Muscle of arm (tissue), 12 donors: Measurements from ENCODE around the gene HOXA9. TPM values are rescaled to one million over a fixed set of nuclear protein-coding genes. Genes with fewer than 3 reads are reported as not detected.

Source experiments
- DNase-seq: peaks from one replicate; pipeline ENCODE4 v3.0.0-alpha.2; 2013
- polyA plus RNA-seq, 12 donors: library from polyadenylated mRNA; unstranded; fragments of 120-200 nt; gene quantifications; one replicate each; pipeline ENCODE4 v1.2.1, GENCODE V29; 2013; ENCODE audit not compliant: insufficient read length in 12 of 12

The HOXA9 gene
- polyA plus RNA-seq, 12 donors, result 21.7 to 48.1 (median 29.8) TPM; not detected in 1

GRCh38 chr7:27189997-27190748, 24.8 kb upstream of the HOXA9 start:
- no peak for DNase-seq

- DNase-seq, result no peak
Measured at GRCh38 chr7:27189295-27189996, 24.1 kb upstream of the HOXA9 start.

- DNase-seq, result no peak
Measured at GRCh38 chr7:27188386-27189294, 23.3 kb upstream of the HOXA9 start.

- no peak for DNase-seq
Measured at GRCh38 chr7:27187475-27188385, 22.4 kb upstream of the HOXA9 start.

DNA sequence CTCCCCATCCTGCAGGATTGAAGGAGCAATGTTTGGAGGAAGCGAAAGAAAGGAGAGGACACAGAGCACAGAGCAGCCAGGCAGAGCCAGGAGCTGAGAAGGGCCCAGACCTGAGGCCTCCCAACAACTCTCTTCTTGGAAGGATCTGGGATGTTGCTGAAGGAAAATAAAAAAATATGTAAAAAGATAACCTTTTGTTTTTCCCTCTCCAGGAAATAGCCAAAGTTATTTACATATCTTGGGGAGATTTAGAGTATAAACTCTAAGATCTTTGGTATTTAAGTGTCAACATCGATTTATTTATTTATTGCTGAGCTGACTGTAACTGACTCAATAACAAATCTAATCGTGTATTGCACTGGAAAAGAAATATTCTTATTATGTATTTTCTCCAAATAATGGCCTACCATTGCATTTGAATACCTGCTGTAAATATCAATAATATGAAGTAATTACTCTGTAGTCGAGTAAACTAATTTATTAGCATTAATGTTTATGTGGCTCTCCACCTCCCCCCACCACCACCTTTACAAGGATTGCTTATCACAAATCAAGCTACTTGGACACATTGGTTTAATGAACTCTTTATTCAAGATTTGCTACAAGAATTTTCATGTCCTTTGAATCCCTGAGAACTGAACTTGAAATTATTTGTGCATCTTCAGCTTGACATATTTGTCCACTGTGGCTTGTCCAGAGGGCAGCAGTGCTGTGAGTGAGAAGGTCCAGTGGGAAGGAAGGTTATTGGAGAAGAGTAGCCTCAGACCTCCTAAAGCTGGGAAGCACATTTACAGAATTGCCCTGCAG, 21.5 kb upstream of the HOXA9 start:
- no peak for DNase-seq

GRCh38 chr7:27185854-27186667, 20.7 kb upstream of the HOXA9 start:
- no peak for DNase-seq

DNA sequence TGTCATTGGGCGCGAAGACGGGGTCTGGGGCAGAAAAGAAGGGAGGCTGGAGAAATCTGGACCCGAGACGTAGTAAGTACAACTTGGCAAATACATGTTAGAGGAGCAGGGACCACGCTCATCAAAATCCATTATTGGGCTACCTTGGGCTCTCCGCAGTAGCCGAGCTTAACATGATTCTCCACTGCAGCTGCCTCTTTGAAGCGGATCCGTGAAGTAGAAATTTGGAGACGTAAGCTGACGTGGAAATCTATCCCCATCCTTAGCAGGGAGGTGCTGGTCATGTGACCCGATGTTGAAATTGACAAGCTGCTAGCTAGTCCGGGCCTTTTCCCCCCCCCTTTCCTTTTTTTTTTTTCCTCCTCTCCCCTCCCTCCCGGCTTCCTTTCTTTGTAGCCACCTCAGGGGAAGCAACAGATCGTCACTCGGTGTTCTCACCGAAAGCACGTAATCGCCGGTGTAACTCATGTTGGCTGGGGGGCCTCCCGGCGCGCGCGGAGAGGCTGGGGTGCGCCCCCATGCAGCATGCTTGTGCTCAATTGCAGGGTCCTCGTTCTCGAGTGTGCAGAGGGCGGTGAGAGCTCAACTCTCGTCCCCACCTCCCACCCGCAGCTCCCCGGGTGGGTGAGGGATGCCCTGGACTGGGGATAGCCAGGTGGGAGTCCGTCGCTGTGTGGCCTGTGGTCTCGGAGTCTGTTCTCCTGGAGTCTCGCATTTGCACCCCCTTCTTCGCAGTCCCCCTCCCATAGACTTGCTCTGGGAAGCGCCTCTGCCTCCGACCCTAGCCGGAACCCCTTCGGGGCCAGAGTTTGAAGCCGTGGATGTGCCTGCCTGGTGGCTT, 19.9 kb upstream of the HOXA9 start, which contains the start of gene HOXA11:
Gene HOXA11, minus strand, starts transcription at position 220 of the 841 bp plus-strand sequence. Its CDS starts 88 bp downstream, at position 132.
- no peak for DNase-seq

DNA sequence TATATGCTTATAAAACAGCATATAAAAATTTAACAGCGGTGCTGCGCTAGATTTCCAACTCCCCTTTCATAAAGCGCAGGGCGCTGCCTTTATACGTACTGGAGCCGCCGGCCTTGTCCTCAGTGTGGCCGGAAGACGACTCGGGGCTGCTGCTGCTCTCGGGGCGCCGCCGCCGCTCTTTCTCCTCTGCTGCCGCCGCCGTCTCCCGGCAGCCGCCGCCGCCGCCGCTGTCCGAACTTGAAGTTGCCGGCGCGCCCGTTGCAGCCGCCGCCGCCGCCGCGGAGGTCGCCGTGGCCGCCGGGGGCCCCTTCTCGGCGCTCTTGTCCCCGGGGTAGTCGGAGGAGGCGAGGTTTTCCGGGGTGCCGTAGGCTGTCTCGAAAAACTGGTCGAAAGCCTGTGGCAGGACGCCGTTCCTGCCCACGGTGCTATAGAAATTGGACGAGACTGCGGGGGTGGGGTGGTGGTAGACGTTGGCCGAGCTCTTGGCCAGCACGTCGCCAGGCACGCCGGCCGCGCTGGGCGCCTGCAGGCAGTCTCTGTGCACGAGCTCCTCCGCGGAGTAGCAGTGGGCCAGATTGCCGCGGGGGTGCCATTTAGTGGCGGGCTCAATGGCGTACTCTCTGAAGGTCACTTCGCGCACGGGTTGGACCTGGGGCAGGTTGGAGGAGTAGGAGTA, 19.1 kb upstream of the HOXA9 start:
- no peak for DNase-seq

- no peak for DNase-seq
Measured at GRCh38 chr7:27183682-27184336, 18.5 kb upstream of the HOXA9 start.

DNA sequence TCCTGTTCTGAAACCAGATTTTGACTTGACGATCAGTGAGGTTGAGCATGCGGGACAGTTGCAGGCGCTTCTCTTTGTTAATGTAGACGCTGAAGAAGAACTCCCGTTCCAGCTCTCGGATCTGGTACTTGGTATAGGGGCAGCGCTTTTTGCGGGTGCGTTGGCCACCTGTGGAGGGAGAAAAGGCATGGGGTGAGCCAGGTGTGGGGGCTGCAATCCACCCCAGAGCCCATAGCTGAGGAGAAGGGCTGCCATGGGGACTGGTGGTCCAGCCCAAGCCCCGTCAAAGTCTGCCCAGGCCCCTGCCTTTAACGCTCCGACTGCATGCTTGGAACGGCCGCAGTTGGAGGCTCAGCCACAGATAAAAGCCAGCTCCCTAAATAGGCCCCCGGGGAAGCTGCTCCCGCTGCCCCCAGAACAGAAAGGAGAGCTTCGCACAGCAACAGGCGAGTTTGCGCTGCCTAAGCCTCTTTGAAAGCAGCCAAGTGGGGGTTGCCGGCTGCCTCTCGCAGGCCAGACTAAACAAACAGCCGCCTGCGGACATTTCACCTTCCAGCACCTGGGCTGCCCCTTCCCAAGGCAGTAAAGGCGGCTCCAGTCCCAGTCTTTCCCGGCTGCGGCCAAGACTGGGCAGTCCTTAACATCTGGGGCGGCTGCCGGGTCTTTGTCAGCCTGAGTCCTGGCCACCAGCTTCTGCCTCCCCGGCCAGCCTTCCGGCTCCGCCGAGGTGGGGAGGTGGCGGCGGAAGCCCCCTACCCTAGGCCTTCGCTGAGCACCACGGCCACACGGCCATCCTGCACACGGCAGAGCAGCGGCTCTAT, 17.7 kb upstream of the HOXA9 start:
- DNase-seq, result no peak

DNA sequence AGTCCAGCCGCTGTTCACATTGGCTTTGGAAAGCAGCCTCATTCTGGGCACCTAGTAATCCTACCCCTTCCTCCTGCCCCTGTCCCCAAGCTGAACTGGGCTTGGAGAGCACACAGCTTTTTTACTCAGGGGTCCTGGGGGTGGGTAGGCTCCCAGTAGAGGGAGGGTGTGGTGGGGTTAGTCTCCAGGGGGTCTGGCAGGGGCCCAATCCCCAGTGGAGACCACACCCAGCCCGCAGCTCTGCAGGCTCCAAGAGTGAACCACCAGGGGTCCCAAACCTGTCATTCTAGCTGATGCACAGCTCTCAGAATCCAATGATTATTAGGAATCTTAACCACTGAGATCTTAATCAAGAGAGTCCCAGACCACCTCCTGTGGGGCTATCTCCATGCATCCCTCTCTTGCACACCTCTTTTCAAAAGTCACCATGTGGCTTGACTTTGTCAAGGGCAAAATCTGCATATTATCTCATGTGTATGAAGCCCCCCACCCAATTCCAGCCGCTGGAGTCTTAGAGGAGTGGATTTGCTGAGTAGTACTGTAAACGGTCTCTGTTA, 17.0 kb upstream of the HOXA9 start:
- DNase-seq, result no peak

DNA sequence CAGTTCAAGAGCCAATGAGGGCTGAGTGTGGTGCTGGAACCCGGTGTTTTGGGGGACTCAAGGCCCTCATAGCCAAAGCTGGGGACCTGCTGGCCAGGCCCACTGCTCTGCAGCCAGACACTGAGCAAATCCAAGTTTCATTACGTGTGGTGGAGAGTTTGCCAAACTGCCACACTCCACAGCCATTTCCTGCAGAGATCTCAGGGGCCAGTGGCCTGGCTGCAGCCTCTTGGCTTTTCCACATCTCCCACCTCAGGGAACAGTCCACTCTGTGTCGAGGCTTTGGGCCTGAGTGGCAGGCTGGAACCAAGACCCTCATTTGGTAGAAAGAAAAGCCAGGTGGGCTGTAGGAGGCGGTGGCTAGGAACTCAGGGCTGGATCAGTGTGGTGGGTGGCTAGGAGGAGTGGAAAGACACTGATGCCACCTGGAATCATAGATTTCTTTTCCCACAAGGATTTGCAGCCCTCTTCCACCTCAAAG, 16.5 kb upstream of the HOXA9 start:
- DNase-seq, result no peak

DNA sequence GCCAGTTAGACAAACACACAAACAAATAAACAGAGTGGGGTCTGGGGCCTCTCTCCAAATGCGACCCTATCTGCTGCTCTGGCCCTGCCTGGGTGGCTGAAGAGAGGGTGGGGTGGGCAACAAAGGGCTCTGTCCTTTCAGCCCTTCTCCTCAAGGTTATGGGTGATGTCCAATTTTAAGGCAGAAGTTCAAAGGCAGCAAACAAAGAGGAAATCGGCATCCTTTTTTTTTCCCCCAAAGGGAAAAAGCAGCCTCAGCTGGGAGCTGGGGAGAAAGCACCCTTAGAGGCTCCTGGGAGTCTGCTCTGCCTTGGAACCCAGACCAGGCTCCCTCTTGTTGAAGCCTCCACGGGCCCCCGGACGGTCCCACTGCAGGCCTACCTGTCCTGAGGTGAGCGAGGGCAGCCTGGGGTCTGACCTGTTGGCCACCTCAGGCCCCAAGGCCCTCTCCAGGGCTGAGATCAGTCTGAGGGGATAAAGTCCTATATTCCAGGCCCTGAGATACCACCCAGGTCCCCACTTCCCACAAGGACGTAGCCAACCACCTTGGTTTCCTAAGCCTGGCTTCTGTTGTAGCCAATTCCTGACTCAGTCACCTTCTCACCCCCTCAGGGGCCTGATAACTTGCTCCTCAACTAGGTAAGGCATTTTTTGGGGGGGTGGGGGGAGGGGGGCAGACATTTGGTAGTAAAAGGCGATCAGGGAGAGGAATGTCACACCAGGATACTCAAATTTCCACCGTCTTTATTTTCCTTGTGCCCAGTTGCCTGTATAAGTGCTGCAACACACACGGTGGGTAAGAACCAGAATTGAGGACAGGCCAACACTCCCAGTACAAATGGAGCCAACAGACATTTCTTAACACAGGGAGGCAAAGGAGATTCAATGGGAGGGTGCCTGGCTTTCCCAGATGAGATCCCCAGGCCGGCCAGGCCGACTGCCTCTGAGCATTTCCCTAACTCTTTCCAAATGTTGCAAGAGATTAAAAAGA, 15.4 kb upstream of the HOXA9 start:
- DNase-seq, result no peak
